ENCODE measurements around the gene AKAP8L. TPM values are rescaled to one million over a fixed set of nuclear protein-coding genes. Genes with fewer than 3 reads are reported as not detected.

AKAP8L gene
- total RNA-seq, 1 experiment from 2014 or later: 123 TPM

DNA sequence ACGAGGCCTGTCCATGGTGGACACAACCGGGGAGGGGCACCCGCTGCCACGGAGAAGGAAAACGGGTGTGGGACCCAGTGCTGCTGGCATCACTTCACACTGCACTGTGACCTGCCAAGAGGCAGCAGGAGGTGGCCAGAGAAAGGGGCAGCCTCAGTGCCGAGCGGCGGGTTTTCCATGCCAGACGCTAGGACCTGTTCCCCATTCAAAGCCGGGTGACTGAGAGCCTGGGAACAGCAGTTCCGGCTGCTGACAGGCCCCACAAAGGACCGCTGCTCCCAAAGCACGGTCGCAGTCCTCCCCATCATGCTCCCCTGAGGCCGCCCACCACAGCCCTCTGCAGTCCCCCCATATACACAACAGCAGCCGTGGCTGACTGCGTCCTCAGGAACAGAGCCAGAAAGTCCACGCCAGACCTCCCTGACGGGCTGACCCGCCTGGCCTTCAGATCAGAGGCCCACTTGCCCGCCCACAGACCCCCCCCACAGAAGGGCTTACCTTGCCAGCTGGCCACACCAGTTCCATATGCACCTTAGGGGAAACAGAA lies 44.6 kb downstream of the AKAP8L start:
- no peak overlapping the region for H2BK20ac ChIP-seq (ENCODE audit: low read depth, low read length, poor library complexity, severe bottlenecking)
- H2AFZ ChIP-seq (ENCODE audit: low read length): no peak overlapping the region
- peaks cover 35 to 50% (median 46%) of the 10 kb centered on the region in 3 experiments for H3K36me3 Mint-ChIP-seq (ENCODE audit: insufficient read depth in 1 of 3, low read depth in 3 of 3)
- H3K18ac ChIP-seq (ENCODE audit: insufficient read length, low read depth, low read length): no peak overlapping the region
- no peak overlapping the region for H3T11ph ChIP-seq (ENCODE audit: low read length)
- H3K14ac ChIP-seq (ENCODE audit: insufficient read depth, low read length): no peak overlapping the region; the same call in 1 of the 2 replicates
- H2BK5ac ChIP-seq (ENCODE audit: insufficient read length, low read length): no peak overlapping the region
- peaks cover 33% of the 10 kb centered on the region; the same call in 1 of the 2 replicates for H3K79me2 ChIP-seq (ENCODE audit: insufficient read depth, low read length)
- no peak overlapping the region for H4K8ac ChIP-seq (replicated peaks; ENCODE audit: insufficient read length, low read depth, low read length)
- H3K9me3 ChIP-seq (ENCODE audit: control insufficient read depth, low read depth, low read length): no peaks in the 10 kb centered on the region
- H3K4me3 Mint-ChIP-seq: no peak overlapping the region
- no peak for DNase-seq
- no peaks in the 10 kb centered on the region for H3K27me3 ChIP-seq (ENCODE audit: insufficient read depth, low read length)
- H3K9ac ChIP-seq (ENCODE audit: extremely low read depth, insufficient read length, low read length): no peak overlapping the region
- no peaks in the 10 kb centered on the region for H3K9me3 Mint-ChIP-seq
- H3K23ac ChIP-seq (ENCODE audit: insufficient read length, low read depth, low read length): no peak overlapping the region
- TF ChIP-seq, protein P1, sequence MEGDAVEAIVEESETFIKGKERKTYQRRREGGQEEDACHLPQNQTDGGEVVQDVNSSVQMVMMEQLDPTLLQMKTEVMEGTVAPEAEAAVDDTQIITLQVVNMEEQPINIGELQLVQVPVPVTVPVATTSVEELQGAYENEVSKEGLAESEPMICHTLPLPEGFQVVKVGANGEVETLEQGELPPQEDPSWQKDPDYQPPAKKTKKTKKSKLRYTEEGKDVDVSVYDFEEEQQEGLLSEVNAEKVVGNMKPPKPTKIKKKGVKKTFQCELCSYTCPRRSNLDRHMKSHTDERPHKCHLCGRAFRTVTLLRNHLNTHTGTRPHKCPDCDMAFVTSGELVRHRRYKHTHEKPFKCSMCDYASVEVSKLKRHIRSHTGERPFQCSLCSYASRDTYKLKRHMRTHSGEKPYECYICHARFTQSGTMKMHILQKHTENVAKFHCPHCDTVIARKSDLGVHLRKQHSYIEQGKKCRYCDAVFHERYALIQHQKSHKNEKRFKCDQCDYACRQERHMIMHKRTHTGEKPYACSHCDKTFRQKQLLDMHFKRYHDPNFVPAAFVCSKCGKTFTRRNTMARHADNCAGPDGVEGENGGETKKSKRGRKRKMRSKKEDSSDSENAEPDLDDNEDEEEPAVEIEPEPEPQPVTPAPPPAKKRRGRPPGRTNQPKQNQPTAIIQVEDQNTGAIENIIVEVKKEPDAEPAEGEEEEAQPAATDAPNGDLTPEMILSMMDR (conservative IDR thresholded peaks at IDR 0.05): no peak
- H3K4ac ChIP-seq (ENCODE audit: low read depth, low read length): no peak overlapping the region
- no peaks in the 10 kb centered on the region for H3K79me1 ChIP-seq (ENCODE audit: insufficient read depth, low read depth, low read length, poor library complexity, severe bottlenecking)
- no peak overlapping the region for H2AK5ac ChIP-seq (ENCODE audit: insufficient read length, low read length)
- no peak overlapping the region for H3K4me2 ChIP-seq (ENCODE audit: insufficient read depth, insufficient read length, low read length)
- H2BK15ac ChIP-seq (ENCODE audit: low read depth, low read length): no peak overlapping the region
- H3K27ac Mint-ChIP-seq: peak overlapping the region in 2 of 3 experiments; percentile 79 to 82; a peak in 3 of 7 replicates
- H4K91ac ChIP-seq (ENCODE audit: insufficient read length, low read depth, low read length): no peak overlapping the region
- no CpG with 5 or more reads among the region's 21 CpGs for WGBS (ENCODE audit: extremely low coverage, insufficient read length, low lambda C conversion rate)
- H4K5ac ChIP-seq (ENCODE audit: insufficient read length, low read depth, low read length): no peak overlapping the region
- H3K4me1 ChIP-seq (ENCODE audit: insufficient read depth, low read length): peaks cover 2% of the 10 kb centered on the region; the same call in 1 of the 2 replicates
- H3K27me3 Mint-ChIP-seq (ENCODE audit: low read depth): no peaks in the 10 kb centered on the region; the same call in 1 of the 2 replicates
- H2BK12ac ChIP-seq (ENCODE audit: insufficient read length, low read depth, low read length): no peak overlapping the region
- no peak overlapping the region for H3K27ac ChIP-seq (ENCODE audit: insufficient read length, low read depth, low read length)
- no peak overlapping the region for H2BK120ac ChIP-seq (ENCODE audit: low read depth, low read length, poor library complexity, severe bottlenecking)
- H3K4me1 Mint-ChIP-seq: peaks cover 16 to 17% of the 10 kb centered on the region in 2 experiments
- H3K56ac ChIP-seq (ENCODE audit: insufficient read length, low read depth, low read length): no peak overlapping the region
- no peaks in the 10 kb centered on the region for H4K20me1 ChIP-seq (ENCODE audit: control insufficient read depth, insufficient read depth, insufficient read length)
- H3K23me2 ChIP-seq (ENCODE audit: insufficient read length, low read depth, low read length, poor library complexity, severe bottlenecking): peaks cover 5% of the 10 kb centered on the region
